Muscle layer of duodenum (tissue), 2 donors: ENCODE measurements around the gene GATD1.

Experiments used
- H3K27ac ChIP-seq: one replicate; pipeline ENCODE4 v1.7.0; 2013; ENCODE audit warnings: mild to moderate bottlenecking, low read length
- H3K27me3 ChIP-seq: one replicate; pipeline ENCODE4 v1.7.0; 2013; ENCODE audit warnings: low read depth, mild to moderate bottlenecking, control low read depth, low read length
- H3K36me3 ChIP-seq, 2 donors: one replicate each; pipeline ENCODE4 v1.7.0; 2013; ENCODE audit warnings: low read length in 2 of 2, control low read depth in 1 of 2, mild to moderate bottlenecking in 1 of 2; ENCODE audit not compliant: insufficient read depth in 2 of 2, control insufficient read depth in 1 of 2
- H3K4me1 ChIP-seq, 2 donors: one replicate each; pipeline ENCODE4 v1.7.0; 2013; ENCODE audit warnings: low read length in 2 of 2, mild to moderate bottlenecking in 2 of 2, control low read depth in 1 of 2, moderate library complexity in 1 of 2; ENCODE audit not compliant: insufficient read depth in 2 of 2, control insufficient read depth in 1 of 2
- H3K4me3 ChIP-seq, 2 donors: one replicate each; pipeline ENCODE4 v1.7.0; 2013; ENCODE audit warnings: low read length in 2 of 2, low read depth in 1 of 2, mild to moderate bottlenecking in 1 of 2
- H3K9me3 ChIP-seq, 2 donors: one replicate each; pipeline ENCODE4 v1.7.0; 2013; ENCODE audit warnings: low read length in 2 of 2, control low read depth in 1 of 2, mild to moderate bottlenecking in 1 of 2; ENCODE audit not compliant: control insufficient read depth in 1 of 2
- donor health status: healthy.

The GATD1 gene

DNA sequence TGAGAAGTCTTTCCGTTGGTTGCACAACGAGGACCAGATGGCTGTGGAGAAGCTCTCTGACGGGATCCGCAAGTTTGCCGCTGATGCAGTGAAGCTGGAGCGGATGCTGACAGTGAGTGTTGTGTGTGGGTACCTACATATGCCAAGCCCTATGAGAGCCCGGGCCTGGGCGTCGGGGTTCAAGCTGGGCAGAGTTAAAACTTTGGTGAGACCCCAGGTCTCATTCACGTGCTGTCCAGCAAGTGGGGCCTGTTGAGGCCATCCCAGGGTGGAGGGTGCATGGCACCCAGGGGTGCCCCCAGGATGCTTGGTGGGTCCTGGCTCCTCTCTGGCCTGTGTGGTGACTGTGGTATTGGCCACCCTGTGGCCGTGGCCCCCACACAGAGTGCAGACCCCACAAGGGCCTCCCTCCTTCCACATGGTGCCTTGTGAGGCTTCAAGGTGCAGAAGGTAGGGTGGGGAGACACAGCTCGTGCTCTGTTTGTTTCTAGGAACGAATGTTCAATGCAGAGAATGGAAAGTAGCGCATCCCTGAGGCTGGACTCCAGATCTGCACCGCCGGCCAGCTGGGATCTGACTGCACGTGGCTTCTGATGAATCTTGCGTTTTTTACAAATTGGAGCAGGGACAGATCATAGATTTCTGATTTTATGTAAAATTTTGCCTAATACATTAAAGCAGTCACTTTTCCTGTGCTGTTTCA, 12.8 kb downstream of the GATD1 start:
- H3K9me3 ChIP-seq: no peaks in the 10 kb centered on the region
- no peaks in the 10 kb centered on the region for H3K27me3 ChIP-seq
- no peak overlapping the region for H3K4me3 ChIP-seq
- H3K36me3 ChIP-seq: peaks cover 34 to 65% of the 10 kb centered on the region in 2 donors
- no peak overlapping the region for H3K27ac ChIP-seq
- peaks cover 0 to 5% of the 10 kb centered on the region in 2 donors for H3K4me1 ChIP-seq

DNA sequence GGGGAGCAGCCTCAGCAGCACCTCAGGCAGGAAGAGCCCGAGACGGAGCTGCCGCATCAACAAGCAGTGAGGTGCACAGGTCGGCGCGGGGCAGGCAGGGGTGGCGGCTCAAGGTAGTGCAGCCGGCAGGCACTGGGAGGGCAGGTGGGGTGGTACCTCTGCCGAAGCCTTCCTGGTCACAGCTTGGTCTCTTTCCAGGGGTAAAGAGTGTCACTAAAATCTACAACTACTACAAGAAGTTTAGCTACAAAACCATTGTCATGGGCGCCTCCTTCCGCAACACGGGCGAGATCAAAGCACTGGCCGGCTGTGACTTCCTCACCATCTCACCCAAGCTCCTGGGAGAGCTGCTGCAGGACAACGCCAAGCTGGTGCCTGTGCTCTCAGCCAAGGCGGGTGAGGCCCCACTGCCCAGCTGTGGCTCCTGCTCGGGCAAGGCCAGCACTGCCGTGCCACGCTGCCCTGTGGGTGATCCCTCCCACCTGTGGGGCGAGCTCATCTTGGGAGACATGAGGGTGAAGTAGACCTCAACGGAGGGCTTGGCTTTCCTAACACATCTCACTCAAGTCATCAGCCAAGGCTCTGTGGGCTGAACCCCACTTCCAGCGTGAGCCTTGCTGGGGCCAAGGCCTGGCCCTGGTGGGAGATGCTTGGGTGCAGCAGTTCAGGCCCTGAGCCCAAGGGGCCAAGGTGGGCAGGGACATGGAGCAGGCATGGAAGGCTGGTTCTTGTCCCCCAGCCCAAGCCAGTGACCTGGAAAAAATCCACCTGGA, 13.6 kb downstream of the GATD1 start:
- peaks cover 34 to 70% of the 10 kb centered on the region in 2 donors for H3K36me3 ChIP-seq
- H3K4me3 ChIP-seq: no peak overlapping the region
- no peaks in the 10 kb centered on the region for H3K9me3 ChIP-seq
- peaks cover 0 to 5% of the 10 kb centered on the region in 2 donors for H3K4me1 ChIP-seq
- H3K27ac ChIP-seq: no peak overlapping the region
- no peaks in the 10 kb centered on the region for H3K27me3 ChIP-seq

DNA sequence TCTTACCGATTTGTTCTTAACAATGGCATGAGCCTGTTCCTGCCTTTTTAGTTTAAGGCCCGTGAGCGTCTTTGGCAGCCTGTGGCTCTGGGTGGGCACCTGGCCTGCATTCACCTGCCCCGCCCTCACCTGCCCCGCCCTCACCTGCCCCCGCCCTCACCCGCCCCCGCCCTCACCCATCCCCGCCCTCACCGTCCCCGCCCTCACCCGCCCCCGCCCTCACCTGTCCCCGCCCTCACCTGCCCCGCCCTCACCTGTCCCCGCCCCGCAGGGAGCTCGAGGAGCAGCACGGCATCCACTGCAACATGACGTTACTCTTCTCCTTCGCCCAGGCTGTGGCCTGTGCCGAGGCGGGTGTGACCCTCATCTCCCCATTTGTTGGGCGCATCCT, 14.2 kb downstream of the GATD1 start:
- H3K27ac ChIP-seq: no peak overlapping the region

DNA sequence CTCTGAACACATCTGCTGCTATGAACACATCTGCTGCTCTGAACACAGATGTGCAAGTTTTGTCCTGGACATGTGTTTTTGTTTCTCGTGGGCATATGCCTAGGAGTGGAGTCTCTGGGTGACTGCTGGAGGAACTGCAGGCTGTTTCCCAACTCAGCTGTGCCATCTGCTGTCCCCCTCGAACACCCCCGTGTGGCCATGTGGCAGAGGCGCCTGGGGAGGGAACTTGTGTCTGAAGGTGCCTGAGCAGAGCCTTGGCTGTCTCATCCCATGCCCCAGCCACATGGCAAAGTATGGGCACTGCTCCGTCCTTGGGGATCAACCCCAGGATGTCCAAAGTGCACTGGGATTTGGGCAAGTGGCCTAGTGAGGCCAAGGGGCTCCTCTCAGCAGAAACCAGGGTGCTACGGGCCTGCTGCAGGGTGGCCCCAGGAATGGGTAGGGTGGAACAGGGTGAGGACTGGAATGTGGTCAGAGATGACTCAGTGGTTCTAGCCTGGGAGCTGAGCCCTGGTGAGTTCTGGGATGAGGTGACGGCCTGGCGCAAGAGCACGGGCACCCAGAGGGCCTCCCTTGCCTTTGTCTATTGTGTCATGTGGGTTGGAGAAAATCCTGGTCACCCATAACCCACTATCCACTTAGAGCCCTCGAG, 14.7 kb downstream of the GATD1 start:
- Histone ChIP-seq H3K36me3 (peaks cover 34 to 72% of the 10 kb centered on the region in 2 donors), H3K4me1 (peaks cover 0 to 5% of the 10 kb centered on the region in 2 donors), H3K4me3 (no peak overlapping the region), H3K27me3 (no peaks in the 10 kb centered on the region), H3K27ac (no peak overlapping the region), H3K9me3 (no peaks in the 10 kb centered on the region)

More for the DNA sequence above, 14.2 kb downstream of the GATD1 start:
- peaks cover 0 to 5% of the 10 kb centered on the region in 2 donors for H3K4me1 ChIP-seq
- H3K36me3 ChIP-seq: peaks cover 34 to 71% of the 10 kb centered on the region in 2 donors
- no peak overlapping the region for H3K4me3 ChIP-seq
- H3K9me3 ChIP-seq: no peaks in the 10 kb centered on the region
- H3K27me3 ChIP-seq: no peaks in the 10 kb centered on the region

DNA sequence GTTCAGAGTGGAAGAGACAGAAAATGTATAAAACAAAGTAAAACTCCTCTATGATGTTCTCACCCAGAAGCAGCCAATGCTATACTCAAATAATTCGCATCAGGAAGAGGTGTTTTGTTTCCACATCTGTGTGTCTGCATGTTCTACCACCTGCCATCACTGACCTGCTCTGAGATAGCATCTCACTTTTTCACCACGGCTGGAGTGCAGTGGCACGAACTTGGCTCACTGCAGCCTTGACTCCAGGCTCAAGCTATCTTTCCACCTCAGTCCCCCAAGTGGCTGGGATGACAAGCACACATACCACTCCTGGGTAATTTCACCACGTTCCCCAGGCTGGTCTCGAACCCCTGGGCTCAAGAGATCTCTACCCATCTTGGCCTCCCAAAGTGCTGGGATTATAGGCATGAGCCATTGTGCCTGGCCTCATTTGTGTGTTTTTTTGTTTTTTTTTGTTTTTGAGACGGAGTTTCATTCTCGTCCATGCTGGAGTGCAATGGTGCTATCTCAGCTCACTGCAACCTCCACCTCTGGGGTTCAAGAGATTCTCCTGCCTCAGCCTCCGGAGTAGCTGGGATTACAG, 15.7 kb downstream of the GATD1 start:
- no peaks in the 10 kb centered on the region for H3K27me3 ChIP-seq
- no peak overlapping the region for H3K27ac ChIP-seq
- peaks cover 0 to 5% of the 10 kb centered on the region in 2 donors for H3K4me1 ChIP-seq
- no peak overlapping the region for H3K4me3 ChIP-seq
- no peaks in the 10 kb centered on the region for H3K9me3 ChIP-seq
- H3K36me3 ChIP-seq: peaks cover 30 to 71% of the 10 kb centered on the region in 2 donors

DNA sequence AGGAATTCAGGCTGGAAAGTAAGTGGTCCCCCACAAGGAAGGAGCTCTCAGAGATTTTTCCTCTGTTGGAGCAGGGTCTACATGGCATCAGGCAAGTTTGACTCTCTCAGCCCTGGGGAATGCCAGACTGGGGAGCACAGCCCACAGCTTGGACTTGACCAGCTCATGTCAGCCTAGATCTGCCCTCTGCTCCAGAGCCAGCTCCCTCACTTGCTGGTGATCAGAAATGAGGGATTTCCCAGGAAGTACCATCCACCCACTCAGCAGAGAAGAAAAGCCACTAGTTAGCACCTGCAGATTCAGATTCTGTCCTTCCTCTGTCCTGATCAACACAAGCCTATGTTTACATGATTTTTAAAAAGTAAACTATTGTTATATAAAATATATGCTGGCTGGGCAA, 17.1 kb downstream of the GATD1 start:
- Histone ChIP-seq H3K4me3 (no peak overlapping the region), H3K36me3 (peaks cover 29 to 72% of the 10 kb centered on the region in 2 donors), H3K27ac (no peak overlapping the region), H3K9me3 (no peaks in the 10 kb centered on the region), H3K4me1 (peaks cover 0 to 5% of the 10 kb centered on the region in 2 donors), H3K27me3 (no peaks in the 10 kb centered on the region)

DNA sequence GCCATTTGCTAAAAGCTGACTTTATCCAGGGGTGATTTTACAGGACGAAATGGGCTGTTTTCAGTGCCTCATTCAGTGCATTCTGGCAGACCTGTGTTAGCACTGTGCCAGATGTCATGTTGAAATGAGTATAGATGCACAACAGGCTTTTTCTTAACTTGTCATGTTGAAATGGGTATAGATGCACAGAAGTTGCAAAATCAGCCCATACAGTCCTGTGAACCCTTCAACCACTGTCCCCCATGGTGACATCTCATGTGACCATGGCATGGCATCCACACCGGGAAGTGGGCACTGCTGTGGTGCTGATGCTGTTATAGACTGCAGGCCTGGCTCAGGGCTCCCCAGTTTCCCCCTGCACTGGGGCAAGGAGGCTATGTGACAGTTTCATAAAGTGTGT, 27.6 kb downstream of the GATD1 start:
- peaks cover 8 to 12% of the 10 kb centered on the region in 2 donors for H3K4me1 ChIP-seq
- H3K36me3 ChIP-seq: peaks cover 0 to 6% of the 10 kb centered on the region in 2 donors
- no peak overlapping the region for H3K27ac ChIP-seq
- H3K4me3 ChIP-seq: no peak overlapping the region
- H3K9me3 ChIP-seq: no peaks in the 10 kb centered on the region
- no peaks in the 10 kb centered on the region for H3K27me3 ChIP-seq

DNA sequence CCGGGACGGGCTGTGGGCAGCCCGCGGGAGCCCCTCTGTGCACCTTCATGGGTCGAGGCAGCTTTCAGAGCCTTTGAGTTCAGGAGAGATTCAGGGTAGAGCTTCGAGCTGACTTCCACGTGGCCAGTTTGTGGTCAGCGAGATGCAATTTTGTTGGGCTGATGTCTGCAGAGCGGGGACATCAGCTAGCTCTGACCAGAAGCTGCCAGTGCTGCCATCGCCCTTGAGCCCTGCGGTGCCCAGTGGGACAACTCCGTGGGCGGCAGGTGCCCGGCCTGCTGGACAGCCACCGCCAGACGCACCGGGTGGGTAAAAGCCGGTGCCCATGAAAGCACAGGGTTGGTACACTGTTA, 29.3 kb downstream of the GATD1 start:
- Histone ChIP-seq H3K9me3 (no peaks in the 10 kb centered on the region), H3K4me1 (peaks cover 8 to 12% of the 10 kb centered on the region in 2 donors), H3K36me3 (peaks cover 0 to 6% of the 10 kb centered on the region in 2 donors), H3K4me3 (peak overlapping the region; percentile 67 to 89), H3K27me3 (no peaks in the 10 kb centered on the region), H3K27ac (peak overlapping the region; percentile 24)

DNA sequence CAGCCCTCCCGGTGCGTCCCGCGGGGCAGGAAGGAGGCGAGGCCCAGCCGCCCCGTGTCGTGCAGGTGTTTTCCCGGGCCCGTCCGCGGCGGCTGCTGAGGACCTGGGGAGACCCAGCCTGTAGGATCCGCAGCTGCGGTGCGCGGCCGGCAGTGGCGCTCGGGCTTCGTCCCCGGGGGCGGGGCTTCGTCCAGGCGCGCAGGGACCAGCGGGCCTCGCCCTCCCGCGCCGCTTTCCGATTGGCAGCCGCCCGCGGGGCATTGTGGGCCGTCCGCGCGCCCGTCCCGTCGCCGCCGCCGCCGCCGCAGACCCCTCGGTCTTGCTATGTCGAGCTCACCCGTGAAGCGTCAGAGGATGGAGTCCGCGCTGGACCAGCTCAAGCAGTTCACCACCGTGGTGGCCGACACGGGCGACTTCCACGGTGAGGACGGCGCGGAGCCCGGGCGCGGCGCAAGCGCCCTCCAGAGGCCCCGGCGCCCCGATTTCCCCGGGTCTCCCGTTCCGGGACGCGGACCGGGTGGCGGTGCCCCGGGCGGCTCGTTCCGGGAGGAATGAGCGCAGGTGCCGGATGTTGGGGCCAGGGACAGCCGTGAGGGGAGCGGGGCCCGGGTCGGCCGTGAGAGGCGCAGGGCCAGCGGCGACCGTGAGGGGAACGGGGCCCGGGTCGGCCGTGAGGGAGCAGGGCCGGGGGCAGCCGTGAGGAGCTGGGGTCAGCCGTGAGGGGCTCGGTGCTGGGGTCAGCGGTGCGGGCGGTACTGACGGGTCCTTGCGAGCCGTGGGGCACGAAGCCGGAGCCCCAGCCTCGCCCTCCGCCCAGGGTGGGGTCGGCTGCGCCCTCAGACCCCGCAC, 29.9 kb downstream of the GATD1 start, which contains the start of gene TALDO1:
Gene TALDO1 (plus strand): TSS at position 307 of the 849 bp plus-strand sequence. CDS start 18 bp downstream, at position 325.
- Histone ChIP-seq H3K9me3 (no peaks in the 10 kb centered on the region), H3K4me3 (peak within 1 kb of the TSS; percentile 67 to 89), H3K27me3 (no peaks in the 10 kb centered on the region), H3K4me1 (peaks cover 8 to 12% of the 10 kb centered on the region in 2 donors), H3K27ac (peak within 1 kb of the TSS; percentile 24), H3K36me3 (peaks cover 0 to 1% of the 10 kb centered on the region in 2 donors)

DNA sequence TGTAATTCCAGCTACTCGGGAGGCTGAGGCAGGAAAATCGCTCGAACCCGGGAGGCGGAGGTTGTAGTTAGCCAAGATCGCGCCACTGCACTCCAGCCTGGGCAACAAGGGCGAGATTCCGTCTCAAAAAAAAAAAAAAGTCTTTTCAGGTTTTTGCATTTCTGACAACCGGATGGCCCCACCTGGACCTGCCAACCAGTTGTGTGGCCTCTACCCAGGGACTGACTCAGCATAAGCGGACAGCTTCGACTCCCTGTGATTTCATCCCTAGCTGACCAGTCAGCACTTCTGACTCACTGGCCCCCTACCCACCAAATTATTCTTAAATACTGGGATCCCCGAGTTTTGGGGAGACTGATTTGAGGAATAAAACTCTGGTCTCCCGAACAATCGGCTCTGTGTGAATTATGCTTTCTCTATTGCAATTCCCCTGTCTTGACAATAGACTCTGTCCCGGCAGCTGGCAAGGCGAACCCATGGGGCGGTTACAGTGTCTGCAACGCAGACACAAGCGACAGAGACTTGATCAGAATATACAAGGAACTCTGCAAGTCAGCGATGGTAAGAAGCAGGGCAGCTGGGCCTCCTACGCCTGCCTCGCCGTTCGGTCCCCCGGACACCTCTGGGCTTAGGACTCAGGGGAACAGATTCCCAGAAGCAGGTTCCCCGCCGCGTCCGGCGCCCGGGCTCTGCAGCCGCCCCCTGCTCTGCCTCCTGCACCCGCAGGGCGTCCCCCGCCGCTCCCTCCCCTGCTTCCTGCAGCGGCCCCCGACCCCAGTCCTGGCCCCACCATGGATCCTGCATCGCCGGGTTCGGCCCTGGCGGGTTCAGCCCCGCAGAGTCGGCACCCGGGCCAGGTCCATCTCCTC, 30.8 kb downstream of the GATD1 start:
- Histone ChIP-seq H3K4me1 (peaks cover 8 to 12% of the 10 kb centered on the region in 2 donors), H3K27ac (peak overlapping the region; percentile 16), H3K27me3 (no peaks in the 10 kb centered on the region), H3K36me3 (no peaks in the 10 kb centered on the region), H3K4me3 (peak overlapping the region; percentile 46 to 89), H3K9me3 (no peaks in the 10 kb centered on the region)
